HEK293 (cell line): Measurements from ENCODE around the gene COTL1.
A peak's percentile ranks its signal among the peaks of the same experiment; 100 is the strongest.
"Not testable (repeated sequence)": the region's sequence is repeated elsewhere in the genome, so short reads cannot be mapped to it uniquely, and the experiment has no call there.

Source experiments
- CTCF ChIA-PET: fragments of 350-600 bp; formaldehyde crosslinking; extraction: SDS; loops from one replicate; lab custom pipeline; 2021; ENCODE audit warnings: antibody characterized with exemption; lab: Yijun Ruan, JAX
- POLR2A ChIA-PET: fragments of 300-600 bp; formaldehyde crosslinking; extraction: SDS; loops from one replicate; lab custom pipeline; 2020; ENCODE audit warnings: antibody characterized with exemption, inconsistent platforms; lab: Yijun Ruan, JAX
- H3K27ac ChIP-seq: fragments of 200-500 bp; sonication (Bioruptor generic); 2 replicates; pipeline ENCODE4 v1.5.1; 2014; ENCODE audit warnings: low read depth, low read length, control low read depth, inconsistent platforms; ENCODE audit errors: extremely low read depth
- H3K36me3 ChIP-seq, 2 experiments: fragments of 200-500 bp in 1 of 2; sonication (Bioruptor generic) in 1 of 2; 1 replicate in 1 of 2; 2 replicates in 1 of 2; pipeline ENCODE4 v1.5.1; 2014 to 2017; ENCODE audit warnings: inconsistent platforms in 2 of 2, low read length in 2 of 2; ENCODE audit not compliant: control insufficient read depth in 2 of 2, insufficient read depth in 1 of 2
- H3K4me1 ChIP-seq: fragments of 200-500 bp; sonication (Bioruptor generic); 2 replicates; pipeline ENCODE4 v1.5.1; 2014; ENCODE audit warnings: mild to moderate bottlenecking, low read length, inconsistent platforms; ENCODE audit not compliant: control insufficient read depth, insufficient read depth
- H3K4me3 ChIP-seq: 2 replicates; pipeline ENCODE4 v1.5.1; 2011; ENCODE audit warnings: low read depth, mild to moderate bottlenecking, control low read depth, low read length, moderate library complexity
- H3K9me3 ChIP-seq: fragments of 200-500 bp; sonication (Bioruptor generic); 2 replicates; pipeline ENCODE4 v1.5.1; 2014; ENCODE audit warnings: low read depth, low read length, inconsistent platforms; ENCODE audit not compliant: control insufficient read depth, insufficient read depth
- EGR2 ChIP-seq: fragments of 450-650 bp; formaldehyde crosslinking; IDR thresholded peaks from 2 replicates; pipeline ENCODE4 v1.5.1; 2016; ENCODE audit warnings: low read depth, missing biosample characterization, missing genetic modification characterization
- MZF1 ChIP-seq: fragments of 450-650 bp; formaldehyde crosslinking; IDR thresholded peaks from 2 replicates; pipeline ENCODE4 v1.5.1; 2017; ENCODE audit warnings: missing biosample characterization, missing genetic modification characterization, borderline replicate concordance
- OSR2 ChIP-seq: fragments of 450-650 bp; formaldehyde crosslinking; IDR thresholded peaks from 2 replicates; pipeline ENCODE4 v1.5.1; 2016; ENCODE audit warnings: missing biosample characterization, missing genetic modification characterization
- PRDM4 ChIP-seq: fragments of 450-650 bp; formaldehyde crosslinking; IDR thresholded peaks from 2 replicates; pipeline ENCODE4 v1.5.1; 2017; ENCODE audit warnings: missing biosample characterization, missing genetic modification characterization
- REPIN1 ChIP-seq: fragments of 450-650 bp; formaldehyde crosslinking; IDR thresholded peaks from 2 replicates; pipeline ENCODE4 v1.5.1; 2017; ENCODE audit warnings: missing biosample characterization, missing genetic modification characterization, low read depth
- SCRT2 ChIP-seq: fragments of 450-650 bp; formaldehyde crosslinking; IDR thresholded peaks from 2 replicates; pipeline ENCODE4 v1.5.1; 2016; ENCODE audit warnings: missing biosample characterization, missing genetic modification characterization
- ZBTB17 ChIP-seq: fragments of 450-650 bp; formaldehyde crosslinking; IDR thresholded peaks from 2 replicates; pipeline ENCODE4 v1.5.1; 2016; ENCODE audit warnings: missing biosample characterization, missing genetic modification characterization
- ZBTB44 ChIP-seq: fragments of 450-650 bp; IDR thresholded peaks from 2 replicates; pipeline ENCODE4 v1.5.1; 2018; ENCODE audit warnings: missing biosample characterization, mild to moderate bottlenecking, missing genetic modification characterization
- ZNF157 ChIP-seq: fragments of 450-650 bp; formaldehyde crosslinking; IDR thresholded peaks from 2 replicates; pipeline ENCODE4 v1.5.1; 2016; ENCODE audit warnings: missing biosample characterization, missing genetic modification characterization
- ZNF214 ChIP-seq: fragments of 450-650 bp; formaldehyde crosslinking; IDR thresholded peaks from 2 replicates; pipeline ENCODE4 v1.5.1; 2017; ENCODE audit warnings: missing biosample characterization, mild to moderate bottlenecking, missing genetic modification characterization, borderline replicate concordance
- ZNF23 ChIP-seq: fragments of 450-650 bp; formaldehyde crosslinking; IDR thresholded peaks from 2 replicates; pipeline ENCODE4 v1.5.1; 2016; ENCODE audit warnings: missing biosample characterization, missing genetic modification characterization, borderline replicate concordance
- ZNF24 ChIP-seq: fragments of 450-650 bp; formaldehyde crosslinking; IDR thresholded peaks from 2 replicates; pipeline ENCODE4 v1.5.1; 2016; ENCODE audit warnings: missing biosample characterization, missing genetic modification characterization
- ZNF341 ChIP-seq: fragments of 450-650 bp; formaldehyde crosslinking; IDR thresholded peaks from 2 replicates; pipeline ENCODE4; 2016; ENCODE audit warnings: low read depth, missing biosample characterization, missing genetic modification characterization
- ZNF48 ChIP-seq: fragments of 450-650 bp; formaldehyde crosslinking; IDR thresholded peaks from 2 replicates; pipeline ENCODE4 v1.5.1; 2016; ENCODE audit warnings: missing biosample characterization, missing genetic modification characterization
- ZNF580 ChIP-seq: fragments of 450-650 bp; formaldehyde crosslinking; IDR thresholded peaks from 2 replicates; pipeline ENCODE4 v1.5.1; 2016; ENCODE audit warnings: missing biosample characterization, missing genetic modification characterization
- ZNF785 ChIP-seq: fragments of 450-650 bp; formaldehyde crosslinking; IDR thresholded peaks from 2 replicates; pipeline ENCODE4 v1.5.1; 2016; ENCODE audit warnings: missing biosample characterization, missing genetic modification characterization

Gene COTL1

GRCh38 chr16:84633622-84634021, 15.7 kb upstream of the COTL1 start:
- Histone ChIP-seq H3K9me3 (no peaks in the 10 kb centered on the region), H3K27ac (no peak overlapping the region), H3K4me3 (no peak overlapping the region), H3K4me1 (no peaks in the 10 kb centered on the region), H3K36me3 (no peaks in the 10 kb centered on the region)
- ChIA-PET CTCF (interaction anchor here (1.2 kb wide), 1 partner anchor 11 kb away, joined by 5 read pairs; no protein-coding TSS in a partner anchor), POLR2A (no interaction called here)
- TF ChIP-seq ZBTB17, result peak; percentile 33; the same call in 1 of the 2 replicates
- no peak for TF ChIP-seq SCRT2 (tag by site-specific recombination)
- TF ChIP-seq EGR2 (tag by site-specific recombination), result 0 out of 2 replicates have a peak, but pooled peaks have one; percentile 14
- TF ChIP-seq ZNF341 (tag by site-specific recombination), result peak; percentile 76
- TF ChIP-seq MZF1 (tag by site-specific recombination), result no peak

- POLR2A ChIA-PET, H3K27ac ChIP-seq, H3K4me3 ChIP-seq, CTCF ChIA-PET, H3K36me3 ChIP-seq, H3K9me3 ChIP-seq, H3K4me1 ChIP-seq: not testable (repeated sequence)
- peak; percentile 38; the same call in 1 of the 2 replicates for TF ChIP-seq ZNF580 (tag by site-specific recombination)
Observed at GRCh38 chr16:84632862-84633261, 15.0 kb upstream of the COTL1 start.

GRCh38 chr16:84631886-84632285, 14.0 kb upstream of the COTL1 start:
- Histone ChIP-seq H3K36me3 (no peaks in the 10 kb centered on the region), H3K4me3 (no peak overlapping the region), H3K27ac (no peak overlapping the region), H3K4me1 (no peaks in the 10 kb centered on the region), H3K9me3 (no peaks in the 10 kb centered on the region)
- ChIA-PET POLR2A (no interaction called here), CTCF (interaction anchor here (1.4 kb wide), 1 partner anchor 94 kb away, joined by 4 read pairs; no protein-coding TSS in a partner anchor)
- TF ChIP-seq ZNF23 (tag by site-specific recombination) (no peak), ZBTB44 (no peak), PRDM4 (no peak), ZNF214 (tag by site-specific recombination) (no peak), OSR2 (tag by site-specific recombination) (no peak), ZNF24 (tag by site-specific recombination) (no peak)

- Histone ChIP-seq H3K27ac (no peak overlapping the region), H3K36me3 (no peaks in the 10 kb centered on the region), H3K4me1 (no peaks in the 10 kb centered on the region), H3K4me3 (no peak overlapping the region), H3K9me3 (no peaks in the 10 kb centered on the region)
- CTCF ChIA-PET, result interaction anchor here (1.4 kb wide), 1 partner anchor 95 kb away, joined by 4 read pairs; no protein-coding TSS in a partner anchor
- TF ChIP-seq ZNF157 (tag by site-specific recombination), result no peak
- TF ChIP-seq ZNF48 (tag by site-specific recombination), result no peak
- TF ChIP-seq REPIN1 (tag by site-specific recombination), result no peak
- no peak for TF ChIP-seq ZNF785 (tag by site-specific recombination)
- POLR2A ChIA-PET, result no interaction called here
Observed at GRCh38 chr16:84631153-84631466, 13.2 kb upstream of the COTL1 start.
